ENCODE measurements around the gene KCTD8. TPM values are rescaled to one million over a fixed set of nuclear protein-coding genes. Genes with fewer than 3 reads are reported as not detected.

Gene KCTD8
- total RNA-seq, 1 experiment from 2014 or later = not detected

- ChIA-PET CTCF (no interaction called here), RAD21 (ENCODE audit: low non-redundant PET in 1 of 2, low total read pairs in 2 of 2, uncharacterized antibody in 2 of 2, unreplicated experiment in 2 of 2) (no interaction called here), POLR2A (no interaction called here)
- H2AFZ ChIP-seq (ENCODE audit: low read depth, low read length, poor library complexity, severe bottlenecking) = no peak overlapping the region
- H3K79me2 ChIP-seq (ENCODE audit: insufficient read depth, low read length) = no peaks in the 10 kb centered on the region
- no peaks in the 10 kb centered on the region for H3K4me1 ChIP-seq (ENCODE audit: control insufficient read depth in 1 of 2, insufficient read depth in 2 of 2, low read length in 2 of 2)
- H3K9me2 ChIP-seq (ENCODE audit: insufficient read depth) = no peaks in the 10 kb centered on the region
- H3K4me3 ChIP-seq (replicated peaks in 1 of 2; ENCODE audit: low read depth in 1 of 2, low read length in 2 of 2) = no peak overlapping the region
- H3K27ac ChIP-seq (ENCODE audit: low read depth, low read length) = no peak overlapping the region
- TF ChIP-seq RAD21 (IDR thresholded peaks at IDR 0.05; ENCODE audit: low read depth) = no peak
- TF ChIP-seq YY1 (IDR thresholded peaks at IDR 0.05; ENCODE audit: extremely low read depth, insufficient replicate concordance, low read depth, low read length) = no peak
- no peak for TF ChIP-seq ZFX (IDR thresholded peaks at IDR 0.05)
- TF ChIP-seq, protein P1, sequence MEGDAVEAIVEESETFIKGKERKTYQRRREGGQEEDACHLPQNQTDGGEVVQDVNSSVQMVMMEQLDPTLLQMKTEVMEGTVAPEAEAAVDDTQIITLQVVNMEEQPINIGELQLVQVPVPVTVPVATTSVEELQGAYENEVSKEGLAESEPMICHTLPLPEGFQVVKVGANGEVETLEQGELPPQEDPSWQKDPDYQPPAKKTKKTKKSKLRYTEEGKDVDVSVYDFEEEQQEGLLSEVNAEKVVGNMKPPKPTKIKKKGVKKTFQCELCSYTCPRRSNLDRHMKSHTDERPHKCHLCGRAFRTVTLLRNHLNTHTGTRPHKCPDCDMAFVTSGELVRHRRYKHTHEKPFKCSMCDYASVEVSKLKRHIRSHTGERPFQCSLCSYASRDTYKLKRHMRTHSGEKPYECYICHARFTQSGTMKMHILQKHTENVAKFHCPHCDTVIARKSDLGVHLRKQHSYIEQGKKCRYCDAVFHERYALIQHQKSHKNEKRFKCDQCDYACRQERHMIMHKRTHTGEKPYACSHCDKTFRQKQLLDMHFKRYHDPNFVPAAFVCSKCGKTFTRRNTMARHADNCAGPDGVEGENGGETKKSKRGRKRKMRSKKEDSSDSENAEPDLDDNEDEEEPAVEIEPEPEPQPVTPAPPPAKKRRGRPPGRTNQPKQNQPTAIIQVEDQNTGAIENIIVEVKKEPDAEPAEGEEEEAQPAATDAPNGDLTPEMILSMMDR (IDR thresholded peaks at IDR 0.05 in 2 of 3, conservative IDR thresholded peaks at IDR 0.05 in 1 of 3; ENCODE audit: borderline replicate concordance in 1 of 3, insufficient read depth in 1 of 3, low read depth in 2 of 3, low read length in 2 of 3) = no peak
- no peak for TF ChIP-seq POLR2AphosphoS5 (IDR thresholded peaks at IDR 0.05; ENCODE audit: low read depth, low read length)
- TF ChIP-seq REST (IDR thresholded peaks at IDR 0.05; ENCODE audit: low read depth) = no peak
- no peak for TF ChIP-seq POLR2A (IDR thresholded peaks at IDR 0.05; ENCODE audit: borderline replicate concordance, extremely low read depth, insufficient read depth, insufficient read length)
- no peak for TF ChIP-seq SIN3A (IDR thresholded peaks at IDR 0.05; ENCODE audit: low read depth)
- no peak for TF ChIP-seq SP1 (IDR thresholded peaks at IDR 0.05; ENCODE audit: low read depth)
- TF ChIP-seq EZH2 (IDR thresholded peaks at IDR 0.05) = no peak
- no peak for TF ChIP-seq SRF (IDR thresholded peaks at IDR 0.05; ENCODE audit: low read depth)
- no peak for TF ChIP-seq CBX3 (IDR thresholded peaks at IDR 0.05; ENCODE audit: low read depth)
- TF ChIP-seq FOSL1 (IDR thresholded peaks at IDR 0.05; ENCODE audit: low read depth) = no peak
- TF ChIP-seq CEBPB (IDR thresholded peaks at IDR 0.05; ENCODE audit: low read depth) = no peak
- TF ChIP-seq ATF3 (IDR thresholded peaks at IDR 0.05) = no peak
- no peak for TF ChIP-seq ZBTB33 (IDR thresholded peaks at IDR 0.05; ENCODE audit: extremely low read depth, insufficient replicate concordance, low read length)
- no peak for TF ChIP-seq ZNF274 (IDR thresholded peaks at IDR 0.05; ENCODE audit: low read depth, low read length)
- no peak for TF ChIP-seq TCF7L2 (IDR thresholded peaks at IDR 0.05; ENCODE audit: borderline replicate concordance, extremely low read depth, insufficient read depth, insufficient read length)
- no peaks in the 10 kb centered on the region for H3K36me3 ChIP-seq (ENCODE audit: control insufficient read depth in 1 of 2, insufficient read depth in 2 of 2, low read length in 2 of 2)
- ATAC-seq = no peak
- no TSS peak for BruUV-seq (replicated peaks)
- no peaks in the 10 kb centered on the region for H3K27me3 ChIP-seq (ENCODE audit: insufficient read depth, low read length)
- intact Hi-C loops (cut with micrococcal nuclease) = loop anchor here (10.0 kb wide), 1 partner anchor 319 kb away; no protein-coding TSS in a partner anchor
- no peak for DNase-seq (ENCODE audit: low read depth, low spot score)
- H3K9me3 ChIP-seq (ENCODE audit: control insufficient read depth in 1 of 2, insufficient read depth in 1 of 2, low read depth in 1 of 2, low read length in 2 of 2) = peaks cover 4 to 14% of the 10 kb centered on the region in 2 experiments; a peak in 2 of 4 replicates
- no peak overlapping the region for H3K4me2 ChIP-seq (ENCODE audit: low read length)
- H3K9ac ChIP-seq (ENCODE audit: low read length) = no peak overlapping the region
- H4K20me1 ChIP-seq (ENCODE audit: insufficient read depth) = no peaks in the 10 kb centered on the region
Measured at GRCh38 chr4:44434247-44434646, 14.4 kb downstream of the KCTD8 start.

Data from HCT116 (cell line).